Brain microvascular endothelial cell (primary cell): Measurements from ENCODE around the gene PDE9A.
A peak's percentile ranks its signal among the peaks of the same experiment; 100 is the strongest.

Source experiments
- DNase-seq: peaks from one replicate; pipeline ENCODE4 v3.0.0-alpha.2; 2020
- H3K27ac ChIP-seq: fragments of 250-450 bp; sonication (Bioruptor Pico); 2 replicates; pipeline ENCODE4 v1.5.1; 2020; ENCODE audit warnings: mild to moderate bottlenecking, moderate library complexity
- H3K27me3 ChIP-seq: fragments of 250-450 bp; sonication (Bioruptor Pico); replicated peaks from 2 replicates; pipeline ENCODE4 v1.5.1; 2020; ENCODE audit warnings: mild to moderate bottlenecking
- H3K36me3 ChIP-seq: fragments of 250-450 bp; sonication (Bioruptor Pico); replicated peaks from 2 replicates; pipeline ENCODE4 v1.5.1; 2020; ENCODE audit warnings: mild to moderate bottlenecking
- H3K4me3 ChIP-seq: 2 replicates; pipeline ENCODE4 v1.5.1; 2011; ENCODE audit warnings: low read depth, mild to moderate bottlenecking, control low read depth, low read length, moderate library complexity
- CTCF ChIP-seq: IDR thresholded peaks from 2 replicates; pipeline ENCODE4 v1.5.1; 2011; ENCODE audit warnings: low read depth, mild to moderate bottlenecking, moderate library complexity, low read length, control low read depth, inconsistent platforms; ENCODE audit errors: missing control alignments
- in situ Hi-C: cut with HindIII; loops from 2 replicates; pipeline ENCODE4 v1.10.0; 2017; ENCODE audit warnings: low sequenced_read_pairs, low pct_ligation_motif_present

Gene PDE9A

GRCh38 chr21:42721341-42721824, 68.0 kb downstream of the PDE9A start:
- Histone ChIP-seq H3K36me3 (no peaks in the 10 kb centered on the region), H3K27me3 (peaks cover 35% of the 10 kb centered on the region), H3K27ac (no peak overlapping the region), H3K4me3 (no peak overlapping the region)
- DNase-seq = no peak
- TF ChIP-seq CTCF = no peak
- in situ Hi-C loops = no loop called here

DNA sequence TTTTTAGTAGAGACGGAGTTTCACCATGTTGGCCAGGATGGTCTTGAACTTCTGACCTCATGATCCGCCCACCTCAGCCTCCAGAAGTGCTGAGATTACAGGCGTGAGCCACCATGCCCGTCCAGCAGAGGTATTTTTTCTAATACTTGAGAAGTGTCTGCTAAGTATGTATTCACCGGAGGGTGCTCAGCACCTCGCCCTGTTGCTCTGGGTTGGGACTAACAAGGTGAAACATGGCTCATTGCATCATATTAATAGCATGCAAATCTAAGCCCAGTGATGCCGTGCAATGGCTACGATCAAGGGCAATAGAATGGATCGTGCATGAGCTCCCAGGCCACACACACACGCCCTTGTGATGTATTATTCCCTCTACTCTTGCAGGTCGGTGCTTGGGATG, 68.7 kb downstream of the PDE9A start:
- in situ Hi-C loops = no loop called here
- no peak for DNase-seq
- Histone ChIP-seq H3K27ac (no peak overlapping the region), H3K36me3 (no peaks in the 10 kb centered on the region), H3K4me3 (no peak overlapping the region), H3K27me3 (peaks cover 34% of the 10 kb centered on the region)
- TF ChIP-seq CTCF = no peak

GRCh38 chr21:42722808-42723473, 69.5 kb downstream of the PDE9A start:
- Histone ChIP-seq H3K4me3 (no peak overlapping the region), H3K36me3 (no peaks in the 10 kb centered on the region), H3K27ac (no peak overlapping the region), H3K27me3 (peaks cover 38% of the 10 kb centered on the region)
- in situ Hi-C loops = no loop called here
- no peak for TF ChIP-seq CTCF
- DNase-seq = no peak

DNA sequence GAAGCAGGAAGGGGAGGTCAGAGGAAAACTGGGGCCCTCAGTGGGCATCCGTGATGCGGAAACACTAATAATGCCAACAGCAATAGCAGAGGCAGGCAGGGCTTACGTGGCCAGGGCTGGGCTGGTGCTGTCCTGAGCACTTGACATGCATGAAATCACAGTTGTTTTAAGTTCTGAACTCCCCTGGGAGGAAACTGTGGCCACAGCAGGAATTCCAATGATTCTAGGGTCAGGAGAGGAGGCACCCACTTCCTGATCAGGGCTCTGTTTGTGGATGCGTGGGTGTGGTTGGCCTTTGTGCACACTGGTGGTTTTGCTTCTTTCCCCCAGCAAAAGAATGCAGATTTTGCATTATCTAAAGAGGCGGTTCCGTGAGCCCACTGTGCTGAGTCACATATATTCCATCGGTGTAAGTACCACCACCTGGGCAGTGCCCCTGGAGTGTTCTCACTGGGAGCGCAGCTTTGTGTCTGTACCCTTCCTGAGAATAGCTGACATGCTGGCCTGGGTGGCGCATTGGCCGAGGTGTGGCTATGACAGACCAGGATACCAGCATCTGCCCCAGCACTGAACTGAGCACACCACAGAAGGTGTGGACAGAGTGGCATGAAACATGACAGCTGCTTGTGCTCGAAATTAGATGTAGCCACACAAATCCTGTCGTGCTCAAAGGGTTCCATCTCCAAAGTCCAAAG, 71.0 kb downstream of the PDE9A start:
- TF ChIP-seq CTCF = no peak
- peak; percentile 90 for DNase-seq
- Histone ChIP-seq H3K27ac (no peak overlapping the region), H3K36me3 (no peaks in the 10 kb centered on the region), H3K4me3 (no peak overlapping the region), H3K27me3 (peaks cover 35% of the 10 kb centered on the region)
- in situ Hi-C loops = no loop called here

GRCh38 chr21:42725416-42725930, 72.1 kb downstream of the PDE9A start:
- no peak for TF ChIP-seq CTCF
- H3K27ac ChIP-seq = no peak overlapping the region
- in situ Hi-C loops = no loop called here
- peaks cover 34% of the 10 kb centered on the region for H3K27me3 ChIP-seq
- H3K36me3 ChIP-seq = no peaks in the 10 kb centered on the region
- no peak for DNase-seq
- no peak overlapping the region for H3K4me3 ChIP-seq
